WERI-Rb-1 (cell line): ENCODE measurements around the gene CACNA1E.

Experiments
- DNase-seq: peaks from one replicate; pipeline ENCODE4 v3.0.0-alpha.2; 2020
- H3K27ac ChIP-seq: fragments of 250-450 bp; sonication (Bioruptor Pico); 2 replicates; pipeline ENCODE4 v1.5.1; 2020; ENCODE audit warnings: mild to moderate bottlenecking, moderate library complexity
- H3K27me3 ChIP-seq: fragments of 250-450 bp; sonication (Bioruptor Pico); 2 replicates; pipeline ENCODE4 v1.5.1; 2021; ENCODE audit warnings: mild to moderate bottlenecking, low read depth, moderate library complexity; ENCODE audit not compliant: insufficient read depth, severe bottlenecking
- H3K36me3 ChIP-seq: fragments of 250-450 bp; sonication (Bioruptor Pico); 2 replicates; pipeline ENCODE4 v1.5.1; 2020; ENCODE audit warnings: mild to moderate bottlenecking, moderate library complexity
- H3K4me3 ChIP-seq: 2 replicates; pipeline ENCODE4 v1.5.1; 2011; ENCODE audit warnings: low read depth, mild to moderate bottlenecking, control low read depth, low read length
- H3K9me3 ChIP-seq: fragments of 250-450 bp; sonication (Bioruptor Pico); 2 replicates; pipeline ENCODE4 v1.5.1; 2021; ENCODE audit warnings: mild to moderate bottlenecking, moderate library complexity; ENCODE audit not compliant: severe bottlenecking
- CTCF ChIP-seq: IDR thresholded peaks from 2 replicates; pipeline ENCODE4 v1.5.1; 2011; ENCODE audit warnings: low read depth, mild to moderate bottlenecking, control low read depth, inconsistent platforms, low read length

CACNA1E gene

GRCh38 chr1:181499825-181500224 lies 16.5 kb downstream of the CACNA1E start:
- no peaks in the 10 kb centered on the region for H3K36me3 ChIP-seq
- peaks cover 3% of the 10 kb centered on the region for H3K27me3 ChIP-seq
- no peak for TF ChIP-seq CTCF
- no peak overlapping the region for H3K27ac ChIP-seq
- no peaks in the 10 kb centered on the region for H3K9me3 ChIP-seq
- no peak overlapping the region for H3K4me3 ChIP-seq
- DNase-seq: no peak

DNA sequence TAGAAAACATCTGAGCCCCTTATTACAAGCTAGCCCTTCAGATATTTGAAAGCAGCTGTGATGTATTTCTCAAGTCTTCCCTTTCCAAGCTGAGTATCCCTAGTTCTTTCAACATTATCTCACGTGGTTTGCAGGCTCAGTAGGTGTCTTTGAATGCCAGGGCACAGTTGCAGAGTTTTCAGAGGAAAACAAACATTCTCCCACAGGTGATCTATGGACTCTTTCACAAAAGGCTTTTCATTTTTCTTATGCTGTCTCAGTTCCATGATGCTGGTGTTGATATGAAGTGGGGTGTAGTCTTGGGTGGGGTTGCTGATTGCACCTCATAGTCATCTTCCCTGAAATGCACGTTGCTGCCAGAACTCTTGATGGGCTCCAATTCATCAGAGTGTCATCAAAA lies 17.3 kb downstream of the CACNA1E start:
- no peaks in the 10 kb centered on the region for H3K9me3 ChIP-seq
- no peak overlapping the region for H3K4me3 ChIP-seq
- DNase-seq: no peak
- no peaks in the 10 kb centered on the region for H3K36me3 ChIP-seq
- no peak for TF ChIP-seq CTCF
- no peak overlapping the region for H3K27ac ChIP-seq
- H3K27me3 ChIP-seq: peaks cover 3% of the 10 kb centered on the region

DNA sequence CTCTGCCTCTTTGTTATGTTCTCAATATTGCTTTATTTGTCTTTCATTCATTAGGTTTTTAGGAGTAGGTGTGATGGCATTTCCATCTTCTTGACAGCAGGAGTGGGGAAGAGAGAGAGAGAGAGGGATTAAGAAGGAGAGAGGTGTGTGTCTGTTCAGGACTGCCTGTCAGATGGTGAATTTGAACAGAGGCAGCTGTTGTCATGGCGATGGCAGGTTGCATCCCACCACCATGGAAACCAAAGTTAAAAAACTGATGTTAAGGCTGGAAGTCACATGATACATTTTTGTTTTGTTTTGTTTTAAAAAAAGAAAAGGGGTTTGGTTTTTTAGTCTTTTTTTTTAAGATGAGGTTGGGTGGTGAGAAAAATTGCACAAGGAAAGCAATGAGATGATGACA lies 18.3 kb downstream of the CACNA1E start:
- Histone ChIP-seq H3K27me3 (peaks cover 3% of the 10 kb centered on the region), H3K9me3 (no peaks in the 10 kb centered on the region), H3K36me3 (no peaks in the 10 kb centered on the region), H3K4me3 (no peak overlapping the region), H3K27ac (no peak overlapping the region)
- no peak for TF ChIP-seq CTCF
- DNase-seq: no peak

DNA sequence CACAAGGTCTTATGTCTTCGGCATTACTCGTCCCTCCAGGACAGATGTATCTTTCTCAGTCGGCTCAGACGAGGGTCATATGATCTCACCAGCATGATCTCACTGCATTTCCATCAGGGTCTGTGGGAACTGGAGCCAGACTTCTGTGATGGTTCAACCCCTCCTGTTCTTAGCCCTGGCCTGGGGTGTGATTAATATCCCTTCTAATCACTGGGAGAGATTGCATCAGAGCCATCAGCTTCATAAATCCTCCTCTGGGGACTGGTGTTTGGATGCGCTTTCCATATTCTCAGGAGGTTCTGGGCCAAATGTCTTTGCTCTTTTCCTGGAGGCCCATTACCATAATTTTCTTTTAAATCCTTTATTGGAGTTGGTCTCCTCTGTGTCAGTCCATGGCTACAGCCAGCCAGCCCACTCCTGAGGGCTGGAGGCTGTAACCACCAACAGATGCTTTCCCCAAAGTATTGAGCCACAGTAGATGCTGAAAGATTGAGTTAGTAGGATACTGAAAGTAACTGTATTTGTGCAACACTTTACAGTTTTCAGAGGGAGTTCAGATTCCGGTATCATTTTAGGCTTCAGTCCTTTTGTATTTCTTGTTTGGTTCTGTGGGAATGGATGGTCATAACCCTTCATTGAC lies 20.0 kb downstream of the CACNA1E start:
- Histone ChIP-seq H3K9me3 (no peaks in the 10 kb centered on the region), H3K36me3 (no peaks in the 10 kb centered on the region), H3K4me3 (no peak overlapping the region), H3K27ac (no peak overlapping the region), H3K27me3 (peaks cover 3% of the 10 kb centered on the region)
- TF ChIP-seq CTCF: no peak
- no peak for DNase-seq

GRCh38 chr1:181504399-181504842 lies 21.1 kb downstream of the CACNA1E start:
- H3K9me3 ChIP-seq: no peaks in the 10 kb centered on the region
- H3K27me3 ChIP-seq: peaks cover 3% of the 10 kb centered on the region
- H3K27ac ChIP-seq: no peak overlapping the region
- peak; percentile 48 for TF ChIP-seq CTCF
- H3K4me3 ChIP-seq: no peak overlapping the region
- DNase-seq: peak; percentile 19
- no peaks in the 10 kb centered on the region for H3K36me3 ChIP-seq
